DOHH2 (cell line): ENCODE measurements around the gene DCAF6.

Experiments
- EZH2phosphoT487 ChIP-seq: fragments of 200-600 bp; sonication (generic); IDR thresholded peaks from 2 replicates; pipeline ENCODE4 v1.6.1; 2017; ENCODE audit warnings: borderline replicate concordance, mild to moderate bottlenecking, antibody characterized with exemption, low read length, moderate library complexity, mixed read lengths
- TF ChIP-seq, protein P1 (sequence below): fragments of 200-600 bp; sonication (generic); IDR thresholded peaks from one replicate; pipeline ENCODE4 v1.5.1; 2014; ENCODE audit warnings: antibody characterized with exemption, mild to moderate bottlenecking, low read depth, low read length; ENCODE audit not compliant: poor library complexity, severe bottlenecking

DNA sequence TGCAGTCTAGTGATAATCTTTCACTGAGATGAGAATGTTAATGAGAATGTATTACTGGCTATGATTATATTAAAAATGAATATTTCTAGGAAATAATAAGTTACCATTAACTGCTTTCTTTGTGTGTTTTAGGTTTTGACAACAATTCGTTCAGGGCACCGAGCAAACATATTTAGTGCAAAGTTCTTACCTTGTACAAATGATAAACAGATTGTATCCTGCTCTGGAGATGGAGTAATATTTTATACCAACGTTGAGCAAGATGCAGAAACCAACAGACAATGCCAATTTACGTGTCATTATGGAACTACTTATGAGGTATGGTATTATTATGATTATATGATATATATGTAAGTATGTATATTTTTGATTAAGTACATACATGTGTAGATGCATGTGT, 38.2 kb downstream of the DCAF6 start:
- TF ChIP-seq, protein P1, sequence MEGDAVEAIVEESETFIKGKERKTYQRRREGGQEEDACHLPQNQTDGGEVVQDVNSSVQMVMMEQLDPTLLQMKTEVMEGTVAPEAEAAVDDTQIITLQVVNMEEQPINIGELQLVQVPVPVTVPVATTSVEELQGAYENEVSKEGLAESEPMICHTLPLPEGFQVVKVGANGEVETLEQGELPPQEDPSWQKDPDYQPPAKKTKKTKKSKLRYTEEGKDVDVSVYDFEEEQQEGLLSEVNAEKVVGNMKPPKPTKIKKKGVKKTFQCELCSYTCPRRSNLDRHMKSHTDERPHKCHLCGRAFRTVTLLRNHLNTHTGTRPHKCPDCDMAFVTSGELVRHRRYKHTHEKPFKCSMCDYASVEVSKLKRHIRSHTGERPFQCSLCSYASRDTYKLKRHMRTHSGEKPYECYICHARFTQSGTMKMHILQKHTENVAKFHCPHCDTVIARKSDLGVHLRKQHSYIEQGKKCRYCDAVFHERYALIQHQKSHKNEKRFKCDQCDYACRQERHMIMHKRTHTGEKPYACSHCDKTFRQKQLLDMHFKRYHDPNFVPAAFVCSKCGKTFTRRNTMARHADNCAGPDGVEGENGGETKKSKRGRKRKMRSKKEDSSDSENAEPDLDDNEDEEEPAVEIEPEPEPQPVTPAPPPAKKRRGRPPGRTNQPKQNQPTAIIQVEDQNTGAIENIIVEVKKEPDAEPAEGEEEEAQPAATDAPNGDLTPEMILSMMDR = no peak
- TF ChIP-seq EZH2phosphoT487 = no peak
